HG03108 (cell line): ENCODE data around the gene OMP.

ENCODE experiments used
- ATAC-seq: cut with Tn5 transposase; IDR thresholded peaks from one replicate; pipeline ENCODE4 v1.9.1; 2021; ENCODE audit warnings: moderate library complexity; ENCODE audit not compliant: unreplicated experiment

The OMP gene

DNA sequence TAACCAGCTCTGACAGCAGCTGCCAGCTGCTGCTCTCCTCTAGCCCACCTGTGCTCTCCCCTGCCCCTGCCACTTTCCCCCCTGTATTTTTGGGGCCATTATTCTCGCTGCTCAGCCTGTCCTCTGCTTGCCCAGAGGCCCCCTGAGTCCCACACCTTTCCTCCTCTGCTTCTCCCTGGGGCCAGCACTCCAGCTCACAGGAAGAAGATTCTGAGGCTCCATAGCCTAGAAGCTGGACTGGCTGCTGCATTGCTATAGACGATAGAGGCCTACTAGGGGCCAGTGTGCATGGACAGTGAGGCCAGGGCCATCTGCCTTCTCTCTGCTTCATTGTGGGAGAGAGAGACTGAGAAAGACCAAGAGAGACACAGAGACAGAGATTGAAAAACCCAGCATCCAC lies 679 bp downstream of the OMP start:
- no peak for ATAC-seq

DNA sequence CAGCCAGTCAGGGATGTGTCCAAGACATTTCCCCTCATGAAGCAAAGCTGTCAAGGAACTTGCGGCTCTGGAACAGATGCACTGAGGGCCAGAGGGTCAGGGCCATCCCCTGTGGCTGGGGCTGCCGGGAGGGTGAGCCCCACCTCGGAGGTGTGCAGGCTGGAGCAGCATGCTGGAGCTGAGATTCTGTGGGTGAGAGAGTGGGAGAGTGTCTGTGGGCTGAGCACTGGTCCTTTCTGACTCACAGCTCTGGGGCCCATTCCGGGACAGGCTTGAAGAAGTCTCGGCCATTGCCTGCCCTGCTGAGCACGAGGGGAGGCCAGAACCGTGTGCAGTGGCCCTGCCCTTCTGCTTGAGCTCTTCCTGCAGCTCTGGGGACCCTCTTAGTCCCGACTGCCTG lies 2.1 kb downstream of the OMP start:
- no peak for ATAC-seq

DNA sequence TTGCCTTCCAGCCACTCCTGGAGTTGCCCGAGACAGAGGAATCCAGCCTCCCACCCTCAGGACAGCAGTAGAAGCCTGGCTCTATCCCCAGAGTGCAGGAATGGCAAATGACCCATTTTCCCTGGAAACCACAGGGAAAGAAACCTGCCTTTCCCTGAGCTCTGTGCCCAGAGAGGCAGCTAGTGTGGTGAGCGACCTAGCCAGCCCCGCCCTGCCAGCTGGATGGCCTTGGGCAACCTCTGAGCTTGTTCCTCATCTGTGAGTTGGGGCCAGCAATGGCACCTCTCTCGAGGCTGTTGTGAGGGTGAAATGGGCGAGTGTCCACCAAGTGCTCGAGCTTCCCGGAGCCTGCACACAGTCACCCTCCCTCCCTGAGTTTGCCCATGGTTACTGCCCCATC lies 3.7 kb downstream of the OMP start:
- ATAC-seq, result no peak

DNA sequence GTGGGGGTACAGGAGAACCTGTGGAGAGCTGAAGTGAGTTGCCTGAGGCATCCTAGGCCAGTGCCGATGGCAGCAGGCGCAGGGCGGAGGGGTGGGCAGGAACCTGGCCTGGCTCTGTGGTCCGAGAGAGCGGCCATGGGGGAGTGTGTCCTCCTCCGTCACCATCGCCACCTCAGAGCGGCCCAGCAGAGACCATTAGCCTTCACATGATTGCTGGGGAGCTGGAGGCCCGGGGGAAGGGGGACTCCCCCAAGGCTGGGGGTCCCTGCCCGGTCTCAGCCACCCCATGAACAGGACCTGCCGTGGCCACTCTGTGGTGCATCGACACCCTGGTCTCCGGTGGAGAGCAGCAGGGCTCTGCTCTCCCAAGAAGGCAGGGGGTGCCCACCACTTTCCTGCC lies 4.1 kb downstream of the OMP start:
- no peak for ATAC-seq

DNA sequence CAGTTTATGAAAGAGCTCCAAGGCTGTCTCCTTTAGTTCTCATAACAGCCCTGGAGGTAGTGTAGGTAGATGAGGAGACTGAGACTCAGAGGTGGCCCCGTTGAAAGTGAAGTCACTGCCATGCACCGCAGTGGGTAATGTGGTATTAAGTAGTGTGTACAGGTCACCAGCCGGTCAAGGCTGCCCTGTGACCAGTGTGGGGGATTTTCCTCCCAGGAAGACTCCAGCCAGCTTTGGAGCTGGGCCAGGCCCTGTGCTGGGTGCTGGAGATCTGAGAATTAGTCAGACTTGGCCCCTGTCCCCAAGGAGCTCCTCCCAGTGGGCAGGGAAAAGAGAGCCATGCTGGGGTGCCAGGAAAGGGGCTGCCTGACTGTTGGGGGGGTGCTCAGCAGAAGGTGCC lies 5.3 kb downstream of the OMP start:
- no peak for ATAC-seq

DNA sequence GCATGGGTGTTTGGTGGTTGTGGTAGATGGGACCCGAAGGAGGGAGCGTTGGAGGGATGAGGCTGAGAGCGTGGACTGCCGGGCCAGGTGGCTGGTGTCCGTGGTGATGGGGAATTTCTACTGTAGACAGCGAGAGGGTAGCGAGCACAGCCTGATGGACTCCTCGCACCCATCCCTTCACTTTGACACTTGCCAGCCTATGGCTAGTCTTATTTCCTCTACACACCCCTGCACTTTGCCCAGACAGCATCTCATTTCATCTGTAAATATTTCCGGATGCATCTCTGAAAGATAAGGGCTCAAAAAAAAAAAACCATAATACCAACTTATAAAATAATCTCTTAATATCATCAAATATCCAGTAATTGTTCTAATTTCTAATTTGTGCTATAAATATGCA lies 5.8 kb downstream of the OMP start:
- ATAC-seq, result no peak

DNA sequence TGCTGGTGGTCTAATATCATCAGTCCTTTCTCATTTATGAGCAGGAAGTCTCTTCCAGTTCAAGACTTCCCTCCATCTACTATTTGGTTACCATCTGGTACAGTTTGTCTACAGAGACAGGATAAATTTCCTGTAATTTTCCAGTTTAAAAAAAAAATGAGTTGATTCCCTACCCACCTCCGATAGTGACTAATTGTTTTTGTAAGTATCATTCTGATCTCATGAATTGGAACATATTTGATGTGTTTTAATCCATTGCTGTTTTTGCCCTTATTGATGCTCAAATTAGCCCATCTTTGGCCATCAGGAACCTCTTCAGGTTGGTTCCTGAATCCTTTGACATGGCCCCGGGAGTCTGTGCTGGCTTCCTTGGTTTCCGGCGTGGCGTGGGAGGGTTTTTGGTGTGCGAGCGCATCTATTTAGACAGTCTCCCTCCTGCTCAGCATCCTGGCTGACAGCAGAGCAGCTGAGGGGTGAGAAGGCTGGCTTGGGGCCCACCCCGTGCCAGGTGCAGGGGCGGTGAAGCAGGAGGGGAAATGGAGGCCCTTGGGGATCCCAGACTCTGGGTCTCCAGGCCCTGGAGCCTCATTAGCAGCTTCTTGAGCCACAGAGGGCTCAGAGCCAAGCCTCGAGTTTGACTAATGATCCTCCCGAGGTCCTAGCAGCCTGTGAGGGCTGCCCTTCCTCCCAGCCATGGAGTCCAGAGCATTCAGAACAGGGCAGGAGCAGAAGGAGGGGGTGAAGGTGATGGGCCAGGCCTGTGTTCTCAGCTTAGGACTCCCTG lies 6.8 kb downstream of the OMP start:
- ATAC-seq, result no peak

DNA sequence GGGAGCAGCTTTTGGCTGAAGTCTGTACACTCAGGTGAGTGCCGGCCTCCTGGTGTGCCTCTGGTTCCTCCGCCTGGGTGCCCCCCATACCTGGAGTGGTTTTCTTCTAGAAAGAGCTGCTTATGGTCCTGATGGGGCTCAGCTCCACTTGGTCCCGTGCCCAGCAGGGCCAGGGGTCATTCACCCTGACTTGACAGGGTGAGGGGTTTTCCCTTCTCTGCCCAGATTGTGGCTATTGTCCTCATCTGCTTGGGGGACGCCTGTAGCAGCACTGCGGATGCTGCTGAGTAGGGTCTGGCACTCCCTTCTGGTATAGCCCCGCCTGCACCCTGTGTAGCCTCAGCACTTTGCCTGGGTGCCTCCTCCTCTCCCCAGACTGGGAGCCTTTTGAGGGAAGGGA lies 8.2 kb downstream of the OMP start:
- ATAC-seq, result no peak

DNA sequence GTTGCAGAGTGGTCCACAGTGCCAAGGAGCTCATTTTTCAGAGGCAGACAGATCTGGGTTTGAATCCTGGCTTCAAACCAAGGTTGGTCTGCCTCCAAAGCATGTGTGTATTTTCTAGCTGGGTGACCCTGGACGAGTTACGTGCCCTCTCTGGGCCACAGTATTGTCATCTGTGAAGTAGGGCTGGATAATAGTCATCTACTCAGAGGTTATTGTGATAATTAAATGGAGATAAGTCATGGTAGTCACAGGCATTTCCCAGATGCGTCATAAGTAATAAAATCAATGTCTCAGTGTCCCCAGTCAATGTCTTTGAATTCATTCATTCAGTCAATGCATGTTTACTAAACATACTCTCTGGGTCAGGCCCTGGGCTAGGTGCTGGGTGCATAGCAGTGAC lies 8.6 kb downstream of the OMP start:
- no peak for ATAC-seq

DNA sequence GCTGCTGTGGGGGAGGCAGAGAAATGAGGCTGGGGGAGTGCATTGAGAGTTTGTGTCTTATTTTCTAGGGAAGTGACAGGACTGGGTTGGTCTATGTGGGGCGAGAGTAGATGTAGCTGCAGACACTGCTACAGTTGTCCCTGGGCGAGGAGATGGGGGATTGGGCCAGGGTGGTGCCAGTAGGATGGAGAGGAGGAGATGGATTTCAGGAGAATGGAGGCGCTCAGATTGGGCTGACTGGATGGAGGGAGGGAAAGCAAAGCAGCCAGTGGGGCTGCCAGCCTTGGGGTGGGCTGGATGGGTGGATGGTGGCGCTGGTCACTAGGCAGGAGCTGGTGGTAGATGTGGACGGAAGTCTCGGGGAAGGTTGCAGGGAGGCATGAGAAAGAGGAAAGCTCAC lies 9.3 kb downstream of the OMP start:
- no peak for ATAC-seq

DNA sequence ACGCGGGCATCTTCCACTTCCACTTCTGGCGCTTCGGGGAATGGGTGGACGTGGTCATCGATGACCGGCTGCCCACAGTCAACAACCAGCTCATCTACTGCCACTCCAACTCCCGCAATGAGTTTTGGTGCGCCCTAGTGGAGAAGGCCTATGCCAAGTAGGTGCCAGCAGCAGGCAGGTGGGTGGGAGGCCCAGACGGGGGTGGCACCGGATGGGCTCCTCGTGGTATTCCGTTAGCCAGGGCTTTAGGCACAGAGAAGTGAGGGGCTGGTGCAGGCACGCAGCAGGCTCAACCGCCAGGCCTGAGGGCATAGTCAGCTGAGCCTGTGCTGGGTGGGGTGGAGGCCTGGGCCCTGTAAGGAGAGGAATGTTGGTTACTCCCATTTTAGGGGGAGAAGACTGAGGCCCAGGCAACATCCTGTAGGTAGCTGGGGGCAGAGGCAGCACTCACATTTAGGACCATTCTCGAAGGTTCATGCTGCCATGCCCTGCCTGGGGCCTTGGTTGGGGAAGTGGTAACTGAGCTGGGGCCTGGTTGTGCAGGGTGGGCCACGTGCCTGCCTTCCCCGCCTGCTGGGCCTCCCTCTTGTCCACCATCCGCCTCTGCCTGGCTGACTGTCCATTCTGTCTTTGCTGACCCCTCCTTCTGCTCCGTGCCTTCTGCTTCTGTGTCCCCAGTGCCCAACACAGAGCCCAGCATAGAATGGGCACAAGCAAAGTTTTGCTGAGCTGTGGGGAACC lies 10.2 kb downstream of the OMP start:
- ATAC-seq, result no peak

DNA sequence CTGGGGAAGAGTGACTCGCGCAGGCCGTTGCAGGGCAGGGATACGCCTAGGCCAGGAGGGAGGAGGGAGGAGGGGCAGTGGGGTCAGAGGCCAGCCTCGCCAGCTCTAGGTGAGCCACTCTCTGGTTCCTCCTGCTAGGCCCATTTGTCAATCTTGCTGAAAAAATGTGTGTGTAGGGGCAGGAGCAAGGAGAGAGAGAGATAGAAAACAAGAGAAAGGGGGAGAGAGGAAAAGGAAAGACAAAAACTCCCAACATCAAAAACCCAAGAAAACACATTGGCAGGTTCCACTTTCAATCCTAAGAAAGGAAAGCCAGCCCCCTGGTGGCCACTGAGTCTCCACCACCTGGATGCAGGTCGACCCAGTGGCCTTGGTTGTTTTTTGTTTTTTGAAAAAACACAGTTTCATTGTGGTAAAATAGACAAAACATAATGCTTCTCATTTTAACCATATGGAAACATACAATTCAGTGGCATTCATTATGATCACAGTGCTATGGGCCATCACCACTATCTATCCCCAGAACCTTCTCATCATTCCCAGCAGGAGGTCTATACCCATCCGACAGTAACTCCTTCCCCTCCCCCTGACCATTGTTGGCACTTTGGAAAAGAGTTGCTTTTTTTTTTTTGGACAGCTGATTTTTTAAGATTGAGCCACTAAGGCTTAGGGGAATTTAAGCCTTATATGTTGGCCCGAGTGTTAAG lies 10.9 kb downstream of the OMP start:
- ATAC-seq, result no peak

DNA sequence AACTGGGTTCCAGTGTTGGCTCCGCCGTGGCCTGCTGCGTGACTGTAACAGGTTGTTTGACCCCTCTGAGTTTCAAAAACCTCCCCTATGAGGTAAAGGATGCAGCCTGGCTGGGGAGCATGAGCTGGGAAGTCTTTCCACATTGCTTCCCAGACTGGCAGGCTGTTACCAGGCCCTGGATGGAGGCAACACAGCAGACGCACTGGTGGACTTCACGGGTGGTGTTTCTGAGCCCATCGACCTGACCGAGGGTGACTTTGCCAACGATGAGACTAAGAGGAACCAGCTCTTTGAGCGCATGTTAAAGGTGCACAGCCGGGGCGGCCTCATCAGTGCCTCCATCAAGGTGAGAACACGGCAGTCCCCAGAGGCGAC lies 11.4 kb downstream of the OMP start:
- ATAC-seq, result no peak

DNA sequence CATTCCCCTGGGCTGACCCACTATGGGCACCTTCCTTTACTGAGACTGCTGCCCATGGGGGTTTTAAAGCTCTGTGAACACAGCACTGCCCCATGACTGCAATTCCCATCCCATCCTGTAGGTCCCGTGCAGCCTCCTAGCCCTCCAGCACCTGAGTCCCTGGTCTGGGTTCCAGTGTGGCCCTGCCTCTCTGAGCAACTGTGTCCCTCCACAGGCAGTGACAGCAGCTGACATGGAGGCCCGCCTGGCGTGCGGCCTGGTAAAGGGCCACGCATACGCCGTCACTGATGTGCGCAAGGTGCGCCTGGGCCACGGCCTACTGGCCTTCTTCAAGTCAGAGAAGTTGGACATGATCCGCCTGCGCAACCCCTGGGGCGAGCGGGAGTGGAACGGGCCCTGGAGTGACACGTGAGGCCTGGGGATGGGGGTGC lies 12.6 kb downstream of the OMP start:
- ATAC-seq, result no peak

DNA sequence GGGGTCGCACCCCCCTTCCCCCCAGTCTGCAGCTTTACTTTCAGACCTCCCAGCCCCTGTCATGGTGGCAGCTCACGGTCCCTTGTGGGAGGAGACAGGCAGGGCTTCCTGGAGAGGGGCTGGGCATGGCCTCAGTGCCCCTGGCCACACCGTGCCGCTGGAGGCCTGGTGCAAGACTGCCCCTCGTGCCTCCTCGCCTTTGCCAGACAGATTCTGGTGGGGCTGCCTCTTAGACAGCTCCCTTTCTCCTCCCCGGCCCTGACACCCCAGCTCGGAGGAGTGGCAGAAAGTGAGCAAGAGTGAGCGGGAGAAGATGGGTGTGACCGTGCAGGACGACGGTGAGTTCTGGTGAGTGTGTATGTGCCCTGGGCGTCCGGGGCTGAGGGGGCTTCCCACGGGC lies 13.3 kb downstream of the OMP start:
- no peak for ATAC-seq

DNA sequence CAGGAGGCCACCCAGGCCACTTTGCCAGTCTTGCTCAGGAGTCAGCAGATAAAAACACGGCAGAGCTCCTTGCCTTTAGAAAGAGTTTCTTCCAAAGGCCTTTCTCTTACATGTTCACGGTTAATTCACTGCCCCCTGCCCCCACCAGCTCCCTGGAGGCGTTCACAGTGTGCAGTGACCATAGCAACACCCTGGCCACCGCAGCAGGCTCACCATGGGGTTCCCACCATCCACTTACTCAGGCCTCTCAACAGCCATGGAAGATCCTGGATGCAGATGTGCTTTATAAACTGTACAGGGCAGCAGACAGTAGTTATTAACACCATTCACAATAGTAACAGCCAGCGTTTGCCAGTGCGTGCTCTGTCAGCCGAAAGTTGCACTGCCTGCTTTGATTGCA lies 14.9 kb downstream of the OMP start:
- no peak for ATAC-seq

DNA sequence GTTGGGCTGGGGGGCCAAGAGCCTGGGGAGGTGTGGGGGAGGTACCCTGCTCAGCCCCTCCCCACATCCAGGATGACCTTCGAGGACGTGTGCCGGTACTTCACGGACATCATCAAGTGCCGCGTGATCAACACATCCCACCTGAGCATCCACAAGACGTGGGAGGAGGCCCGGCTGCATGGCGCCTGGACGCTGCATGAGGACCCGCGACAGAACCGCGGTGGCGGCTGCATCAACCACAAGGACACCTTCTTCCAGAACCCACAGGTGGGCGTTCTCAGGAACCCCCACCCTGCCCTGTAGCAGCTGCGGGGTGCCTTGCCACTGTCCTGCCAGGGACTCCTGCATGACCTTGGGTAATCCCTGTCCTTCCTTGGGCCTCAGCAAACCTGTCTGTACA lies 15.4 kb downstream of the OMP start:
- ATAC-seq, result no peak

DNA sequence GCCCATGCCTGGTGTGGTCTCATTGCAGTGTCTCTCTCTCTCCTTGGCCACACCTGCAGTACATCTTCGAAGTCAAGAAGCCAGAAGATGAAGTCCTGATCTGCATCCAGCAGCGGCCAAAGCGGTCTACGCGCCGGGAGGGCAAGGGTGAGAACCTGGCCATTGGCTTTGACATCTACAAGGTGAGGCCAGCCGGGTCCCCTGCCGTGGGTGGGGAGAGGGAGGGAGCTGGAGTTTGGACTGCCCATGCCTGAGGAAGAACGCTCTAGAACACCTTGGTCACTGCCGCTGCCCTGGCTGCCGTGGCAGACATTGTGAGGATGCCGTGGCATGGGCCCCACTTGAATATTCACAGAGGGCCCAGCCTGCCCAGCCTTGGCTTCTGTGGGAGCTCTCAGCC lies 16.3 kb downstream of the OMP start:
- ATAC-seq, result no peak

DNA sequence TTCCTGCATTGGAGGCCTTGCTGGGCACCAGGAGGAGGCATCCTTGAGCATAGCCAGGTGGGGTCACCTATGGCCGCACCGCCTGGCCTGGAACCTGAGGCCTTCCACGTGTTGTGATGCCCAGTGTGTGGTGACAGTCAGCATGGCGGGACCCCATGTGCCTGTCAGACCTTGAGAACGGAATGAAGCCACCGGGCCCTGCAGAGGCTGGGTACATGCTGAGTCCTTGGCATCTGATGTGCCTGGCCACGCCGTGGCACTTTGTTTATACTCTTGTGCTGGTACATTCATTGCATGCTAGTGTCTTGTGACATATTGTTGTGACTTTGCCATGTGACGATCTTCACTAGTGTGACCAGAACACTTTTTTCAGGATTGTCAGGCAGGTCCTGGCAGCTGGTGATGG lies 16.9 kb downstream of the OMP start:
- ATAC-seq, result no peak

DNA sequence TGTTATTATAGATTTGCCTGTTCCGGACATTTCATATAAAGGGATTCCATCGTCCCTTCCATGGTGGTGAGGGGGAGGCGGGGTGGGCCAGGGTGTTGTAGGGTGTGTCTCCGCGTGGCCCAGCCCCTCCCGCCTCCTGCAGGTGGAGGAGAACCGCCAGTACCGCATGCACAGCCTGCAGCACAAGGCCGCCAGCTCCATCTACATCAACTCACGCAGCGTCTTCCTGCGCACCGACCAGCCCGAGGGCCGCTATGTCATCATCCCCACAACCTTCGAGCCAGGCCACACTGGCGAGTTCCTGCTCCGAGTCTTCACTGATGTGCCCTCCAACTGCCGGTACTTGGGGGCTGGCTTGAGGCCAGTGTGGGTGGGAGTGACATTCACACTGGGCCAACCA lies 17.9 kb downstream of the OMP start:
- ATAC-seq, result no peak

DNA sequence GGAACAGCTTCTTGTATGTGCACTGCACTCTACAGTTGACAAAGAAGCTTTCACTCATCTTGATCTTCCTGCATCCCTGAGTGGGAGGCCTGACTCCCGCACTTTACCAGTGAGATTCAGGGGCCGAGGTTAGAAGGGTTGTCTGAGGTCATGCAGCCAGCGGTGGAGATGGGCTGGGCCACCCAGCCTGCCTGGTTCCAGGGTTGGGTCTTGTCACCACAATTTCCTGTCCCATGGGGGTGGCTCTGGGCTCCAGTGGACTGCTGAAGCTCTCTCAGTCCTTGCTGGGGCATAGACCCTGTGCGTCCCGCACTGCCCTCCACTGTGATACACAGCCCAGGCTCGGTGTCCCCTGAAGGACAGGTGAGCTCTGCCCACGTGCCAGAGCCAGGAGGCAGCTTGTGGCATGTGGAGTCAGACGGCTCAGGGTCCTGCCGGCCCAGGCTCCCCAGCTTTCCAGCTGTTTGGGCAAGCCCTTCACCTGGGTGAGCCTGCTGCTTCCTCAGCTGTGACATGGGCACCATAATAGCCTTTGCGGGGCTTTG lies 18.5 kb downstream of the OMP start:
- no peak for ATAC-seq
